Measurements from ENCODE around the gene STUM. TPM values are rescaled to one million over a fixed set of nuclear protein-coding genes. Genes with fewer than 3 reads are reported as not detected.

STUM gene
- total RNA-seq, 1 experiment from 2014 or later: not detected

DNA sequence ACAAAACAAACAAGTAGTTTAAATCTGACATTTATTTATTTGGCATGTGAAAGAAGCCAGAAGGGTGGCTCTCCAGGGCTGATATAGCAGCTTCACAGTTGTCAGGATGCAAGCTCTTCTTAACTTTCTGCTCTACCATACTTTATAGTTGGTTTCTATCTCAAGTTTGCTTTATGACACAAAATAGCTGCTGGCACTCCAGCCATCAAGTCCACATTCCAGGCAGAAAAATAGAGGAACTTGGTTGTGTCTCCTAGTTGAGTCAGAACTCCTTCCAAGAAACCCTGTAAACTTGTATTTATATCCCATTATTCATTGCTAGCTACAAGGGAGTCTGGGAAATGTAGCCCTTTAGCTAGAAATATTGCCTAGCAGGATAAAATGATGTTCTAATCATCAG is 24.0 kb upstream of the STUM start:
- DNase-seq: no peak
- CTCF ChIA-PET: interaction anchor here (0.7 to 1.3 kb wide), 2 partner anchors 17 to 23 kb away, joined by 3 read pairs; no protein-coding TSS in a partner anchor
- H3K36me3 Mint-ChIP-seq (ENCODE audit: insufficient read depth, unreplicated experiment): no peaks in the 10 kb centered on the region
- no TSS peak for BruUV-seq (replicated peaks)
- peaks cover 85% of the 10 kb centered on the region for H3K27me3 Mint-ChIP-seq (ENCODE audit: unreplicated experiment)
- H3K4me3 Mint-ChIP-seq (ENCODE audit: low read depth, unreplicated experiment): no peak overlapping the region
- peaks cover 5% of the 10 kb centered on the region for H3K9me3 Mint-ChIP-seq (ENCODE audit: low read depth, unreplicated experiment)
- TF ChIP-seq CTCF (IDR thresholded peaks at IDR 0.05; ENCODE audit: unreplicated experiment): no peak
- no peak overlapping the region for H3K27ac Mint-ChIP-seq (ENCODE audit: unreplicated experiment)
- intact Hi-C loops (cut with micrococcal nuclease; ENCODE audit: unreplicated experiment): no loop called here
- H3K4me1 Mint-ChIP-seq (ENCODE audit: low read depth, unreplicated experiment): no peaks in the 10 kb centered on the region

DNA sequence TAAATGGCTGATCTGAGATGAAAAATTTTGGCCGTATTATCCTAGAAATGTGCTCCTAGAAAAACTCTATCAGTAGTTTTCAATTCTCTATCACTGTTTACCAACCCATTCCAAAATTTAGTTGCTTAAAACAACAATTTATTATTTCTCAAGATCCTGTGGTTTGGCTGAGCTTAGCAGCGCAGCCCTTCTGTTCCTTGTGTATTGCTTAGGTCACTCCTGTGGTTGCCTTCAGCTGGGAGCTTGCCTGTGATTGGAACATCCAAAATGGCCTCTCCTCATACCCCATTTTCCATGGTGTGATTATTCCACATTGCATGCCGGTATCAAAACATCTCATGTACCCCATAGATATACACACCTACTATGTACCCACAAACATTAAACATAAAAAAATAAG is 22.8 kb upstream of the STUM start:
- CTCF ChIA-PET: no interaction called here
- H3K4me1 Mint-ChIP-seq (ENCODE audit: low read depth, unreplicated experiment): no peaks in the 10 kb centered on the region
- intact Hi-C loops (cut with micrococcal nuclease; ENCODE audit: unreplicated experiment): no loop called here
- H3K36me3 Mint-ChIP-seq (ENCODE audit: insufficient read depth, unreplicated experiment): no peaks in the 10 kb centered on the region
- peaks cover 5% of the 10 kb centered on the region for H3K9me3 Mint-ChIP-seq (ENCODE audit: low read depth, unreplicated experiment)
- no peak overlapping the region for H3K27ac Mint-ChIP-seq (ENCODE audit: unreplicated experiment)
- DNase-seq: no peak
- peaks cover 85% of the 10 kb centered on the region for H3K27me3 Mint-ChIP-seq (ENCODE audit: unreplicated experiment)
- no peak for TF ChIP-seq CTCF (IDR thresholded peaks at IDR 0.05; ENCODE audit: unreplicated experiment)
- H3K4me3 Mint-ChIP-seq (ENCODE audit: low read depth, unreplicated experiment): no peak overlapping the region
- BruUV-seq (replicated peaks): no TSS peak

- no peak overlapping the region for H3K4me3 Mint-ChIP-seq (ENCODE audit: low read depth, unreplicated experiment)
These were observed 21.6 kb upstream of the STUM start for GRCh38 chr1:226526801-226527595.

GRCh38 chr1:226529891-226530290 is 18.7 kb upstream of the STUM start:
- TF ChIP-seq CTCF (IDR thresholded peaks at IDR 0.05; ENCODE audit: unreplicated experiment): no peak
- Mint-ChIP-seq H3K9me3 (ENCODE audit: low read depth, unreplicated experiment) (peaks cover 2% of the 10 kb centered on the region), H3K4me1 (ENCODE audit: low read depth, unreplicated experiment) (no peaks in the 10 kb centered on the region), H3K4me3 (ENCODE audit: low read depth, unreplicated experiment) (no peak overlapping the region), H3K27me3 (ENCODE audit: unreplicated experiment) (peaks cover 81% of the 10 kb centered on the region), H3K36me3 (ENCODE audit: insufficient read depth, unreplicated experiment) (no peaks in the 10 kb centered on the region), H3K27ac (ENCODE audit: unreplicated experiment) (no peak overlapping the region)
- BruUV-seq (replicated peaks): no TSS peak
- no peak for DNase-seq
- intact Hi-C loops (cut with micrococcal nuclease; ENCODE audit: unreplicated experiment): no loop called here
- CTCF ChIA-PET: no interaction called here

More at GRCh38 chr1:226526801-226527595, 21.6 kb upstream of the STUM start:
- DNase-seq: no peak
- Mint-ChIP-seq H3K27ac (ENCODE audit: unreplicated experiment) (no peak overlapping the region), H3K27me3 (ENCODE audit: unreplicated experiment) (peaks cover 85% of the 10 kb centered on the region), H3K36me3 (ENCODE audit: insufficient read depth, unreplicated experiment) (no peaks in the 10 kb centered on the region), H3K4me1 (ENCODE audit: low read depth, unreplicated experiment) (no peaks in the 10 kb centered on the region), H3K9me3 (ENCODE audit: low read depth, unreplicated experiment) (peaks cover 5% of the 10 kb centered on the region)
- BruUV-seq (replicated peaks): no TSS peak
- CTCF ChIA-PET: interaction anchor here (0.6 to 1.4 kb wide), 4 partner anchors 9 to 651 kb away, joined by 3 to 5 read pairs (median 3); no protein-coding TSS in a partner anchor
- intact Hi-C loops (cut with micrococcal nuclease; ENCODE audit: unreplicated experiment): no loop called here
- TF ChIP-seq CTCF (IDR thresholded peaks at IDR 0.05; ENCODE audit: unreplicated experiment): no peak

Measured in Calu3 (cell line).